Endodermal cell (in vitro differentiated cells): Measurements from ENCODE around the gene IL6R. TPM values are rescaled to one million over a fixed set of nuclear protein-coding genes. Genes with fewer than 3 reads are reported as not detected.

ENCODE experiments used
- DNase-seq: peaks from one replicate; pipeline ENCODE4 v3.0.0-alpha.2; 2017
- H3K27ac ChIP-seq: 2 replicates; pipeline ENCODE4 v1.5.1; 2013; ENCODE audit warnings: mild to moderate bottlenecking, low read depth, low read length, moderate library complexity
- H3K27me3 ChIP-seq: 2 replicates; pipeline ENCODE4 v1.6.1; 2013; ENCODE audit warnings: mild to moderate bottlenecking, low read length, moderate library complexity; ENCODE audit not compliant: insufficient read depth, control insufficient read depth, poor library complexity, severe bottlenecking
- H3K36me3 ChIP-seq: 2 replicates; pipeline ENCODE4 v1.7.0; 2013; ENCODE audit warnings: mild to moderate bottlenecking, low read length, moderate library complexity; ENCODE audit not compliant: control insufficient read depth, insufficient read depth
- H3K4me1 ChIP-seq: one replicate; pipeline ENCODE4 v1.7.0; 2013; ENCODE audit warnings: low read length; ENCODE audit not compliant: control insufficient read depth, insufficient read depth
- H3K4me3 ChIP-seq: 2 replicates; pipeline ENCODE4 v1.5.1; 2013; ENCODE audit warnings: mild to moderate bottlenecking, low read length, moderate library complexity
- H3K9ac ChIP-seq: 2 replicates; pipeline ENCODE4 v1.6.1; 2013; ENCODE audit warnings: mild to moderate bottlenecking, low read length, moderate library complexity; ENCODE audit not compliant: poor library complexity, severe bottlenecking; ENCODE audit errors: extremely low read depth
- H3K9me3 ChIP-seq: 2 replicates; pipeline ENCODE4 v1.6.1; 2013; ENCODE audit warnings: mild to moderate bottlenecking, low read length, moderate library complexity; ENCODE audit not compliant: control insufficient read depth
- H3K27ac Mint-ChIP-seq: 2 replicates; pipeline ENCODE4 v1.8.0; 2020; ENCODE audit warnings: mixed read lengths
- H3K27me3 Mint-ChIP-seq: 2 replicates; pipeline ENCODE4 v1.8.0; 2021; ENCODE audit warnings: mild to moderate bottlenecking, mixed read lengths; ENCODE audit not compliant: insufficient read depth
- H3K36me3 Mint-ChIP-seq: 2 replicates; pipeline ENCODE4 v1.8.0; 2020; ENCODE audit warnings: low read depth, mixed read lengths
- H3K4me1 Mint-ChIP-seq: 2 replicates; pipeline ENCODE4 v1.8.0; 2020; ENCODE audit warnings: mixed read lengths
- H3K4me3 Mint-ChIP-seq: 2 replicates; pipeline ENCODE4 v1.8.0; 2020; ENCODE audit warnings: mild to moderate bottlenecking, moderate library complexity, mixed read lengths
- H3K9me3 Mint-ChIP-seq: 2 replicates; pipeline ENCODE4 v1.8.0; 2020; ENCODE audit warnings: mild to moderate bottlenecking, mixed read lengths
- WGBS, 2 experiments: methylation state at CpG; one replicate each; pipeline versions ENCODE4 v1.1.5 to v1.1.7; 2013; ENCODE audit warnings: missing lambda C conversion rate in 2 of 2, mixed read lengths in 1 of 2; ENCODE audit not compliant: insufficient coverage in 1 of 2, insufficient read length in 1 of 2; 5-methylcytosine and 5-hydroxymethylcytosine counted together
- total RNA-seq, 2 donors: library from RNA; stranded (reverse); fragmentation: NEBNext Ultra II Directional in 1 of 2; extraction: Animal tissue kit (Norgen Biotek cat#: 25700) in 1 of 2; gene quantifications; 2 replicates in 1 of 2; 3 replicates in 1 of 2; pipeline ENCODE4 v1.2.1, GENCODE V29; 2021
- TF ChIP-seq, protein P1 (sequence below): fragments of 200-600 bp; sonication (generic); conservative IDR thresholded peaks from 2 replicates; pipeline ENCODE4 v1.5.0; 2021; ENCODE audit warnings: antibody characterized with exemption, mild to moderate bottlenecking

IL6R gene
- total RNA-seq, 2 donors from 2014 or later = 0.77 to 1.0 TPM

DNA sequence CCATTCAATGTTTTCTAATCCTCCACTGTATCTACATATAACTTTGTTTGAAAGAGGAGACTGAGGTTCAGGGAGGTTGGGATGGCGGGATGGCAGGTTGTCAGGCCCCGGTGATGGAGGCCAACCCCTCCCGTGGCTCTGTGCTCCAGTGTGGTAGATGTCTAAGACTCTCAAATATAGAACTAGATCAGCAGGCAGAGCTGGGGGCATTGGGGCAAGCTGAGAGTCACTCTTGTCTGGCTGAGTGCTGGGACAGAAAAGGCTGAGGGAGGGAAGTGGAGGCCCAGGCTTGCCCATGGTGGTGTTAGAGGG lies 1.7 kb downstream of the IL6R start:
- Histone ChIP-seq H3K27me3 (peaks cover 48% of the 10 kb centered on the region), H3K27ac (no peak overlapping the region), H3K9ac (no peak overlapping the region), H3K36me3 (no peaks in the 10 kb centered on the region), H3K9me3 (no peaks in the 10 kb centered on the region), H3K4me3 (no peak overlapping the region), H3K4me1 (peaks cover 19% of the 10 kb centered on the region)
- no peaks in the 10 kb centered on the region for H3K36me3 Mint-ChIP-seq
- no peak overlapping the region for H3K4me3 Mint-ChIP-seq
- no peak overlapping the region for H3K27ac Mint-ChIP-seq
- WGBS, 2 experiments = 88 to 100% methylated on average over 1 to 3 of the region's 3 CpGs
- H3K27me3 Mint-ChIP-seq = peaks cover 51% of the 10 kb centered on the region
- no peak for DNase-seq
- TF ChIP-seq, protein P1, sequence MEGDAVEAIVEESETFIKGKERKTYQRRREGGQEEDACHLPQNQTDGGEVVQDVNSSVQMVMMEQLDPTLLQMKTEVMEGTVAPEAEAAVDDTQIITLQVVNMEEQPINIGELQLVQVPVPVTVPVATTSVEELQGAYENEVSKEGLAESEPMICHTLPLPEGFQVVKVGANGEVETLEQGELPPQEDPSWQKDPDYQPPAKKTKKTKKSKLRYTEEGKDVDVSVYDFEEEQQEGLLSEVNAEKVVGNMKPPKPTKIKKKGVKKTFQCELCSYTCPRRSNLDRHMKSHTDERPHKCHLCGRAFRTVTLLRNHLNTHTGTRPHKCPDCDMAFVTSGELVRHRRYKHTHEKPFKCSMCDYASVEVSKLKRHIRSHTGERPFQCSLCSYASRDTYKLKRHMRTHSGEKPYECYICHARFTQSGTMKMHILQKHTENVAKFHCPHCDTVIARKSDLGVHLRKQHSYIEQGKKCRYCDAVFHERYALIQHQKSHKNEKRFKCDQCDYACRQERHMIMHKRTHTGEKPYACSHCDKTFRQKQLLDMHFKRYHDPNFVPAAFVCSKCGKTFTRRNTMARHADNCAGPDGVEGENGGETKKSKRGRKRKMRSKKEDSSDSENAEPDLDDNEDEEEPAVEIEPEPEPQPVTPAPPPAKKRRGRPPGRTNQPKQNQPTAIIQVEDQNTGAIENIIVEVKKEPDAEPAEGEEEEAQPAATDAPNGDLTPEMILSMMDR = no peak
- H3K4me1 Mint-ChIP-seq = peaks cover 17% of the 10 kb centered on the region
- H3K9me3 Mint-ChIP-seq = no peaks in the 10 kb centered on the region

DNA sequence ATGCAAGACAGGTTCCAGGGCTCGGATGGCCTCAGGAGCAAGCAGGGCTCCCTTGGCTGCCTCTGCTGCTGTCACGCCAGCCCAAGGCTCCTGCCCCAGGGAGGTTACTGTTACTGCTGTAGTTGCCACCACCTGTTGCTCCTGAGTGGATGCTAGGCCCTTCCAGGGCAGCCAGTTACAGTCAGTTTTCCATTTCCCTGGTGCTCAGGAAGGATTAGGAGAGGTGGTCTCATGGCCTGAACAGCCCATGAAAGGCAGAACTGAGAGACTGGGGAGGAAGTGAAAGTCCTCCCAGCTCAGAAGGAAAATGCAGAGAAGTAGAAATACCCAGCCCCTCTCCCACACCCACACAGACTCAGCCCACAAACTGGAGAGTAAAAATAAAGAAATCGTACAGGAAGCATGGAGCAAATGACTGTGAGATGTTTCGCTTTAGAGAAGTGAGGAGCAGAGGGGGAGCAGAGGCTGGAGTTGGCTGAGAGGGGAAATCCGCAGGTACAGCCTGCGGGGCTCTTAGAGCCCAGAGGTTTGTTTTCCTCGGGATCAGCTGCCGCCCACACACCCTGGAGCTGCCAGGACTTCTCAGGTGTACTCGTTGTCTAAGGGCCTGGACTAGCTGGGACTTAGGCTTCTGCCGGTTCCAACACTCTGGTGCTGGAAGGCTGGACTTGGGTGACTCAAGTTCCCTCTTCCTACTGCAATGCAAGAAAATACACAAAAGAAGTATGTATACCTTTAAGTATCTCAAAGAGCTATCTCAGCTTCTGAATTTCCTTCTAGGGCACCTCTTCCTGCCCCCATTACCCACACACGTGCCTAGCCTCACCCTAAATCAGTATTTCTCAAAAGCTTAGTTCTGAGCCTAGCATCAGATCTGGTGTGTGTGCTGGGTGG lies 2.3 kb downstream of the IL6R start:
- Histone ChIP-seq H3K9ac (no peak overlapping the region), H3K4me1 (peaks cover 19% of the 10 kb centered on the region), H3K4me3 (no peak overlapping the region), H3K27ac (no peak overlapping the region), H3K27me3 (peaks cover 48% of the 10 kb centered on the region), H3K36me3 (no peaks in the 10 kb centered on the region), H3K9me3 (no peaks in the 10 kb centered on the region)
- TF ChIP-seq, protein P1 = no peak
- no peaks in the 10 kb centered on the region for H3K9me3 Mint-ChIP-seq
- no peak overlapping the region for H3K4me3 Mint-ChIP-seq
- WGBS, 2 experiments = 70 to 89% methylated on average over 9 to 11 of the region's 11 CpGs
- H3K4me1 Mint-ChIP-seq = peaks cover 17% of the 10 kb centered on the region
- H3K36me3 Mint-ChIP-seq = no peaks in the 10 kb centered on the region
- H3K27ac Mint-ChIP-seq = no peak overlapping the region
- peak; percentile 48 for DNase-seq
- peaks cover 51% of the 10 kb centered on the region for H3K27me3 Mint-ChIP-seq

- peaks cover 45% of the 10 kb centered on the region for H3K27me3 ChIP-seq
- Mint-ChIP-seq H3K36me3 (no peaks in the 10 kb centered on the region), H3K9me3 (no peaks in the 10 kb centered on the region), H3K4me1 (peaks cover 17% of the 10 kb centered on the region), H3K27ac (no peak overlapping the region), H3K27me3 (peaks cover 46% of the 10 kb centered on the region), H3K4me3 (no peak overlapping the region)
- peaks cover 19% of the 10 kb centered on the region for H3K4me1 ChIP-seq
- H3K27ac ChIP-seq = no peak overlapping the region
- no peak overlapping the region for H3K4me3 ChIP-seq
- no peaks in the 10 kb centered on the region for H3K9me3 ChIP-seq
- WGBS, 2 experiments = 85 to 93% methylated on average over 4 to 7 of the region's 7 CpGs
- peak; percentile 50 for DNase-seq
- no peak overlapping the region for H3K9ac ChIP-seq
- no peaks in the 10 kb centered on the region for H3K36me3 ChIP-seq
- TF ChIP-seq, protein P1 = no peak
Observed at GRCh38 chr1:154408174-154408777, 3.1 kb downstream of the IL6R start.
